ENCODE measurements around the gene SCNN1B. TPM values are rescaled to one million over a fixed set of nuclear protein-coding genes. Genes with fewer than 3 reads are reported as not detected.

Gene SCNN1B
- total RNA-seq, 2 donors from 2014 or later, result 9.2 to 11.8 TPM

DNA sequence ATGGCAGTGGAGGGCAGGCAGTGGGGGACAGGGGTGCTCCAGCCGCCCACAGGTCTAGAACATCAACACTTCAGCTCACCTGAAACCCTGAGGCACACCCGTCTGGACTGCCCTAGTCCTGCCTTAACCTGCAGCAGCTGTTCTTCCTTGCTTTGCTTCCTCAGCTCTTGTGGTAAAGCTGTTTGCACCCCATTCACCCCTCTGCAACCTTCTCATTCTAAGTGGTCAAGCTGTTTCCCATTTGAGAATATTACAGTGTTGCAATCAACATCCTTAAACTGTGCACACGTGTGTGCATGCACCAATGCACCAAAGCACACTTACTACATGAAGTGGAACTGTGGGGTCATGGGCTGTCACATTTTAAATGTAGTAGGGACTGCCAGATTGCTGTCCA, 32.4 kb downstream of the SCNN1B start:
- H3K27me3 ChIP-seq (replicated peaks; ENCODE audit: insufficient read depth), result peaks cover 3% of the 10 kb centered on the region
- intact Hi-C loops (cut with DNase I), result no loop called here

GRCh38 chr16:23334950-23335349, 32.8 kb downstream of the SCNN1B start:
- TF ChIP-seq POLR2AphosphoS5 (IDR thresholded peaks at IDR 0.05), result no peak
- no peak for TF ChIP-seq POLR2A (IDR thresholded peaks at IDR 0.05)
- TF ChIP-seq CTCF (IDR thresholded peaks at IDR 0.05), result no peak
- 29% methylated on average over 1 of the region's 1 CpG for WGBS

More for the DNA sequence above, 32.4 kb downstream of the SCNN1B start:
- DNase-seq (ENCODE audit: low spot score), result no peak
- no peaks in the 10 kb centered on the region for H3K36me3 ChIP-seq
- no peaks in the 10 kb centered on the region for H3K9me3 ChIP-seq
- TF ChIP-seq CTCF (IDR thresholded peaks at IDR 0.05), result no peak
- TF ChIP-seq POLR2A (IDR thresholded peaks at IDR 0.05), result no peak
- TF ChIP-seq POLR2AphosphoS5 (IDR thresholded peaks at IDR 0.05), result no peak
- no peak overlapping the region for H3K4me3 ChIP-seq
- 65% methylated on average over 3 of the region's 3 CpGs for WGBS
- H3K27ac ChIP-seq, result no peak overlapping the region
- H3K4me1 ChIP-seq (replicated peaks), result no peaks in the 10 kb centered on the region

GRCh38 chr16:23337836-23338550, 35.9 kb downstream of the SCNN1B start:
- DNase-seq (ENCODE audit: low spot score), result no peak
- H3K27ac ChIP-seq, result no peak overlapping the region
- H3K4me1 ChIP-seq (replicated peaks), result no peaks in the 10 kb centered on the region
- no peaks in the 10 kb centered on the region for H3K36me3 ChIP-seq
- H3K27me3 ChIP-seq (replicated peaks; ENCODE audit: insufficient read depth), result peaks cover 3% of the 10 kb centered on the region
- WGBS, result 97% methylated on average over 5 of the region's 5 CpGs
- H3K4me3 ChIP-seq, result no peak overlapping the region
- intact Hi-C loops (cut with DNase I), result no loop called here
- H3K9me3 ChIP-seq, result no peaks in the 10 kb centered on the region
- TF ChIP-seq CTCF (IDR thresholded peaks at IDR 0.05) (no peak), POLR2AphosphoS5 (IDR thresholded peaks at IDR 0.05) (no peak), POLR2A (IDR thresholded peaks at IDR 0.05) (no peak)

More at GRCh38 chr16:23334950-23335349, 32.8 kb downstream of the SCNN1B start:
- no peaks in the 10 kb centered on the region for H3K4me1 ChIP-seq (replicated peaks)
- no peak for DNase-seq (ENCODE audit: low spot score)
- no peak overlapping the region for H3K4me3 ChIP-seq
- peaks cover 3% of the 10 kb centered on the region for H3K27me3 ChIP-seq (replicated peaks; ENCODE audit: insufficient read depth)
- intact Hi-C loops (cut with DNase I), result no loop called here
- H3K36me3 ChIP-seq, result no peaks in the 10 kb centered on the region
- no peak overlapping the region for H3K27ac ChIP-seq
- H3K9me3 ChIP-seq, result no peaks in the 10 kb centered on the region

- Histone ChIP-seq H3K9me3 (no peaks in the 10 kb centered on the region), H3K36me3 (no peaks in the 10 kb centered on the region), H3K4me3 (no peak overlapping the region), H3K4me1 (replicated peaks) (no peaks in the 10 kb centered on the region), H3K27me3 (replicated peaks; ENCODE audit: insufficient read depth) (no peaks in the 10 kb centered on the region), H3K27ac (no peak overlapping the region)
- TF ChIP-seq CTCF (IDR thresholded peaks at IDR 0.05) (no peak), POLR2A (IDR thresholded peaks at IDR 0.05) (no peak), POLR2AphosphoS5 (IDR thresholded peaks at IDR 0.05) (no peak)
- intact Hi-C loops (cut with DNase I), result no loop called here
- 89% methylated on average over 3 of the region's 3 CpGs for WGBS
- DNase-seq (ENCODE audit: low spot score), result no peak
Measured at GRCh38 chr16:23339787-23340186, 37.7 kb downstream of the SCNN1B start.

DNA sequence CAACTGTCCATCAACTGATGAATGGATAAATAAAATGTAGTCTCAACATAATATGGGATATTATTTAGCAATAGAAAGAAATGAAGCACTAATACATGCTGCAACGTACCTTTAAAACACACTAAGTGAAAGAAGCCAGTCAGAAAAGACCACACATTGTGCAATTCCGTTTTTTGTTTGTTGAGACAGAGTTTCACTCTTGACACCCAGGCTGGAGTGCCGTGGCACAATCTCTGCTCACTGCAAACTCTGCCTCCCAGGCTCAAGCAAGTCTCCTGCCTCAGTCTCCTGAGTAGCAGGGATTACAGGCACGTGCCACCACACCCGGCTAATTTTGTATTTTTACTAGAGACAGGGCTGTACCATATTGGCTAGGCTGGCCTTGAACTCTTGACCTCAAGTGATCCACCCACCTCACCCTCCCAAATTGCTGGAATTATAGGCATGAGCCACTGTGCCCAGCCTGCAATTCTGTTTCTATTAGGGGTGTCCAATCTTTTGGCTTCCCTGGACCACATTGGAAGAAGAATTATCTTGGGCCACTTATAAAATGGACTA, 40.1 kb downstream of the SCNN1B start:
- Histone ChIP-seq H3K27ac (no peak overlapping the region), H3K36me3 (no peaks in the 10 kb centered on the region), H3K4me1 (replicated peaks) (no peaks in the 10 kb centered on the region), H3K27me3 (replicated peaks; ENCODE audit: insufficient read depth) (peaks cover 5% of the 10 kb centered on the region), H3K9me3 (no peaks in the 10 kb centered on the region), H3K4me3 (no peak overlapping the region)
- WGBS, result 61% methylated on average over 5 of the region's 5 CpGs
- intact Hi-C loops (cut with DNase I), result no loop called here
- no peak for DNase-seq (ENCODE audit: low spot score)
- TF ChIP-seq CTCF (IDR thresholded peaks at IDR 0.05) (no peak), POLR2AphosphoS5 (IDR thresholded peaks at IDR 0.05) (no peak), POLR2A (IDR thresholded peaks at IDR 0.05) (no peak)
